RCC 7860 (cell line): ENCODE measurements around the gene R3HDM1.
"Not testable (repeated sequence)": the region's sequence is repeated elsewhere in the genome, so short reads cannot be mapped to it uniquely, and the experiment has no call there.

Experiments
- DNase-seq: peaks from one replicate; pipeline ENCODE4 v3.0.0-alpha.2; 2015; ENCODE audit warnings: low spot score
- FAIRE-seq: peaks from 2 replicates; lab custom pipeline; 2012; peaks lifted over from hg19 to GRCh38; lab: Jason Lieb, UNC

The R3HDM1 gene

GRCh38 chr2:135563793-135564192, 32.5 kb downstream of the R3HDM1 start:
- DNase-seq (peak; percentile 41), FAIRE-seq (no peak)

- DNase-seq (no peak), FAIRE-seq (no peak)
Observed at GRCh38 chr2:135570884-135571283, 39.6 kb downstream of the R3HDM1 start.

GRCh38 chr2:135573620-135574019, 42.3 kb downstream of the R3HDM1 start:
- FAIRE-seq = no peak

GRCh38 chr2:135581282-135581681, 50.0 kb downstream of the R3HDM1 start:
- DNase-seq = no peak
- no peak for FAIRE-seq

More at GRCh38 chr2:135573620-135574019, 42.3 kb downstream of the R3HDM1 start:
- no peak for DNase-seq

GRCh38 chr2:135582383-135582782, 51.1 kb downstream of the R3HDM1 start:
- FAIRE-seq (no peak), DNase-seq (no peak)

GRCh38 chr2:135585586-135585985, 54.3 kb downstream of the R3HDM1 start:
- no peak for FAIRE-seq
- DNase-seq = no peak

- FAIRE-seq (no peak), DNase-seq (no peak)
Observed at GRCh38 chr2:135586148-135586547, 54.9 kb downstream of the R3HDM1 start.

GRCh38 chr2:135587958-135588357, 56.7 kb downstream of the R3HDM1 start:
- DNase-seq = no peak
- no peak for FAIRE-seq

- FAIRE-seq = no peak
- DNase-seq = no peak
Observed at GRCh38 chr2:135590619-135591260, 59.5 kb downstream of the R3HDM1 start.

GRCh38 chr2:135600915-135601314, 69.6 kb downstream of the R3HDM1 start:
- DNase-seq (no peak), FAIRE-seq (no peak)

- no peak for FAIRE-seq
- no peak for DNase-seq
Observed at GRCh38 chr2:135603543-135603942, 72.3 kb downstream of the R3HDM1 start.

GRCh38 chr2:135607561-135607960, 76.3 kb downstream of the R3HDM1 start:
- FAIRE-seq = no peak
- no peak for DNase-seq

GRCh38 chr2:135612319-135612718, 81.0 kb downstream of the R3HDM1 start:
- DNase-seq (no peak), FAIRE-seq (no peak)

- DNase-seq (peak; percentile 28), FAIRE-seq (peak; percentile 89)
Observed at GRCh38 chr2:135615404-135615803, 84.1 kb downstream of the R3HDM1 start.

- FAIRE-seq = no peak
- DNase-seq = no peak
Observed at GRCh38 chr2:135617501-135618015, 86.3 kb downstream of the R3HDM1 start.

GRCh38 chr2:135620198-135620597, 88.9 kb downstream of the R3HDM1 start:
- FAIRE-seq (no peak), DNase-seq (no peak)

- DNase-seq (no peak), FAIRE-seq (no peak)
Observed at GRCh38 chr2:135629520-135629919, 98.2 kb downstream of the R3HDM1 start.

- not testable (repeated sequence) for FAIRE-seq, DNase-seq
Observed at GRCh38 chr2:135630034-135630433, 98.8 kb downstream of the R3HDM1 start.

- FAIRE-seq (no peak), DNase-seq (no peak)
Observed at GRCh38 chr2:135630488-135630887, 99.2 kb downstream of the R3HDM1 start.

- no peak for FAIRE-seq
- no peak for DNase-seq
Observed at GRCh38 chr2:135633582-135633981, 102.3 kb downstream of the R3HDM1 start.

GRCh38 chr2:135635212-135635835, 104.0 kb downstream of the R3HDM1 start:
- FAIRE-seq (no peak), DNase-seq (no peak)

GRCh38 chr2:135636982-135637381, 105.7 kb downstream of the R3HDM1 start:
- no peak for DNase-seq
- no peak for FAIRE-seq
